ENCODE results near the gene ADGRG1.

DNA sequence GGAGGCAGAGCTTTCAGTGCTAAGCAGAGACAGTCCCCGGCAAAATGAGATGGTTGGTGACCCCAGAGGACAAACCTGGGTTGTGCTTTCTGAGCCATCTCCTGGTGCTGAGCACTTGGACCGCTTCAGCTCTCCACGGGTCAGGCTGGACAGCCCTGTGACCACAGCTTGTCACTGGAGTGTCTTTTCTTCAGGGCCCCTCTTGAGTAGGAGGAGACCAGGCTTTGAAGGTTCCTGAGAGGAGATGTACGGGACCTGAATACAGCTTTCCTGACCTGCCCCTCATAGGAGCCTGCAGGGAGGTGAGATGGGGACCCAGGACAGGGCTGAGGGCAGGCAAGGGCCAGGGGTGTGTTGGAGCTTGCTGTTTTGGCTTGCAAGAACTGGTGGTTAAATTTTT lies 17.8 kb upstream of the ADGRG1 start:
- TF ChIP-seq ZNF335 (tag by site-specific recombination; conservative IDR thresholded peaks at IDR 0.05) (no peak), ZNF174 (tag by site-specific recombination; IDR thresholded peaks at IDR 0.05) (no peak), ZNF19 (tag by site-specific recombination; IDR thresholded peaks at IDR 0.05; ENCODE audit: low read depth) (no peak), ZNF548 (tag by site-specific recombination; IDR thresholded peaks at IDR 0.05) (no peak), ZNF26 (tag by site-specific recombination; IDR thresholded peaks at IDR 0.05) (no peak), PRDM4 (tag by site-specific recombination; IDR thresholded peaks at IDR 0.05) (no peak)
- TF ChIP-seq, protein P1, sequence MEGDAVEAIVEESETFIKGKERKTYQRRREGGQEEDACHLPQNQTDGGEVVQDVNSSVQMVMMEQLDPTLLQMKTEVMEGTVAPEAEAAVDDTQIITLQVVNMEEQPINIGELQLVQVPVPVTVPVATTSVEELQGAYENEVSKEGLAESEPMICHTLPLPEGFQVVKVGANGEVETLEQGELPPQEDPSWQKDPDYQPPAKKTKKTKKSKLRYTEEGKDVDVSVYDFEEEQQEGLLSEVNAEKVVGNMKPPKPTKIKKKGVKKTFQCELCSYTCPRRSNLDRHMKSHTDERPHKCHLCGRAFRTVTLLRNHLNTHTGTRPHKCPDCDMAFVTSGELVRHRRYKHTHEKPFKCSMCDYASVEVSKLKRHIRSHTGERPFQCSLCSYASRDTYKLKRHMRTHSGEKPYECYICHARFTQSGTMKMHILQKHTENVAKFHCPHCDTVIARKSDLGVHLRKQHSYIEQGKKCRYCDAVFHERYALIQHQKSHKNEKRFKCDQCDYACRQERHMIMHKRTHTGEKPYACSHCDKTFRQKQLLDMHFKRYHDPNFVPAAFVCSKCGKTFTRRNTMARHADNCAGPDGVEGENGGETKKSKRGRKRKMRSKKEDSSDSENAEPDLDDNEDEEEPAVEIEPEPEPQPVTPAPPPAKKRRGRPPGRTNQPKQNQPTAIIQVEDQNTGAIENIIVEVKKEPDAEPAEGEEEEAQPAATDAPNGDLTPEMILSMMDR (tag by site-specific recombination; IDR thresholded peaks at IDR 0.05): no peak
- TF ChIP-seq, protein P2, sequence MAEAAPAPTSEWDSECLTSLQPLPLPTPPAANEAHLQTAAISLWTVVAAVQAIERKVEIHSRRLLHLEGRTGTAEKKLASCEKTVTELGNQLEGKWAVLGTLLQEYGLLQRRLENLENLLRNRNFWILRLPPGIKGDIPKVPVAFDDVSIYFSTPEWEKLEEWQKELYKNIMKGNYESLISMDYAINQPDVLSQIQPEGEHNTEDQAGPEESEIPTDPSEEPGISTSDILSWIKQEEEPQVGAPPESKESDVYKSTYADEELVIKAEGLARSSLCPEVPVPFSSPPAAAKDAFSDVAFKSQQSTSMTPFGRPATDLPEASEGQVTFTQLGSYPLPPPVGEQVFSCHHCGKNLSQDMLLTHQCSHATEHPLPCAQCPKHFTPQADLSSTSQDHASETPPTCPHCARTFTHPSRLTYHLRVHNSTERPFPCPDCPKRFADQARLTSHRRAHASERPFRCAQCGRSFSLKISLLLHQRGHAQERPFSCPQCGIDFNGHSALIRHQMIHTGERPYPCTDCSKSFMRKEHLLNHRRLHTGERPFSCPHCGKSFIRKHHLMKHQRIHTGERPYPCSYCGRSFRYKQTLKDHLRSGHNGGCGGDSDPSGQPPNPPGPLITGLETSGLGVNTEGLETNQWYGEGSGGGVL (tag by site-specific recombination; IDR thresholded peaks at IDR 0.05): no peak
